Measurements from ENCODE around the gene RIN3.

DNA sequence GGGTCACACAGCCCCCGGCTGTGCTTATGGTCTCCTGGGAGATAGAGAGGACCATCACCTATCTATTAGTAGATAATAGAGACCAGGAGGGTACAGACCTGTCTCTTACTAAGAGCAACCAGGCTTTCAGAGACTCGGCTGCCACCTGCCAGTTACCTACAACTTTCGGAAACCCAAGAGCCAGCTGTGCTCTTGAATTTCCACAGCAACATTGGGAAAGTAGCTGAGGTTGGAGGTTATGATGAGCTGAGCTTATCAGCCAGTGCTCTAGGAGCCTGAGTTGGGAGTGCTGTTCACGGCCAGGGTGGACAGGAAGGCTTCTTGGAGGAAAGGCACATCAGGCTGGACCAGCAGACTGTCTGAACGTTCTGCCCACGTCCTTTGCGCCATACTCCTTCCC is 67.6 kb downstream of the RIN3 start:
- TF ChIP-seq, protein P1, sequence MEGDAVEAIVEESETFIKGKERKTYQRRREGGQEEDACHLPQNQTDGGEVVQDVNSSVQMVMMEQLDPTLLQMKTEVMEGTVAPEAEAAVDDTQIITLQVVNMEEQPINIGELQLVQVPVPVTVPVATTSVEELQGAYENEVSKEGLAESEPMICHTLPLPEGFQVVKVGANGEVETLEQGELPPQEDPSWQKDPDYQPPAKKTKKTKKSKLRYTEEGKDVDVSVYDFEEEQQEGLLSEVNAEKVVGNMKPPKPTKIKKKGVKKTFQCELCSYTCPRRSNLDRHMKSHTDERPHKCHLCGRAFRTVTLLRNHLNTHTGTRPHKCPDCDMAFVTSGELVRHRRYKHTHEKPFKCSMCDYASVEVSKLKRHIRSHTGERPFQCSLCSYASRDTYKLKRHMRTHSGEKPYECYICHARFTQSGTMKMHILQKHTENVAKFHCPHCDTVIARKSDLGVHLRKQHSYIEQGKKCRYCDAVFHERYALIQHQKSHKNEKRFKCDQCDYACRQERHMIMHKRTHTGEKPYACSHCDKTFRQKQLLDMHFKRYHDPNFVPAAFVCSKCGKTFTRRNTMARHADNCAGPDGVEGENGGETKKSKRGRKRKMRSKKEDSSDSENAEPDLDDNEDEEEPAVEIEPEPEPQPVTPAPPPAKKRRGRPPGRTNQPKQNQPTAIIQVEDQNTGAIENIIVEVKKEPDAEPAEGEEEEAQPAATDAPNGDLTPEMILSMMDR (conservative IDR thresholded peaks at IDR 0.05; ENCODE audit: low read depth, low read length), result no peak
- TF ChIP-seq EZH2 (IDR thresholded peaks at IDR 0.05; ENCODE audit: borderline replicate concordance, low read depth, low read length, poor library complexity, severe bottlenecking), result no peak
